Measurements from ENCODE around the gene TSPAN19. TPM values are rescaled to one million over a fixed set of nuclear protein-coding genes. Genes with fewer than 3 reads are reported as not detected.

TSPAN19 gene
- total RNA-seq, 1 experiment from 2014 or later: 0.32 TPM

Other genes starting within 250 kb of the TSPAN19 start
- 0.07 TPM for gene SLC6A15, start 123.5 kb downstream of the TSPAN19 start, total RNA-seq (2021; ENCODE audit: unreplicated experiment)
- gene LRRIQ1, start 74 bp upstream of the TSPAN19 start, total RNA-seq (2021; ENCODE audit: unreplicated experiment): 0.89 TPM
- gene ALX1, start 243.9 kb upstream of the TSPAN19 start, total RNA-seq (2021; ENCODE audit: unreplicated experiment): not detected